Stomach (tissue), 4 donors: Measurements from ENCODE around the gene NAALADL2.

Experiments
- CTCF ChIP-seq, 7 experiments: fragments of 450-650 bp in 4 of 7; fragments of 200-600 bp in 3 of 7; sonication (generic) in 3 of 7; IDR thresholded peaks; one replicate each; pipeline ENCODE4 v1.5.1; 2016 to 2019; ENCODE audit warnings: antibody characterized with exemption in 7 of 7, control low read depth in 2 of 7, mild to moderate bottlenecking in 1 of 7
- EP300 ChIP-seq: sonication (generic); formaldehyde crosslinking; IDR thresholded peaks from one replicate; pipeline ENCODE4 v1.6.1; 2017; ENCODE audit warnings: antibody characterized with exemption
- POLR2A ChIP-seq, 4 donors: fragments of 450-650 bp; IDR thresholded peaks; one replicate each; pipeline ENCODE4 v1.6.1; 2016; ENCODE audit warnings: antibody characterized with exemption in 4 of 4, control low read depth in 2 of 4, mild to moderate bottlenecking in 1 of 4, moderate library complexity in 1 of 4
- POLR2AphosphoS5 ChIP-seq, 3 donors: sonication (generic); formaldehyde crosslinking; IDR thresholded peaks; one replicate each; pipeline ENCODE4 v1.6.1; 2016; ENCODE audit warnings: antibody characterized with exemption in 3 of 3

DNA sequence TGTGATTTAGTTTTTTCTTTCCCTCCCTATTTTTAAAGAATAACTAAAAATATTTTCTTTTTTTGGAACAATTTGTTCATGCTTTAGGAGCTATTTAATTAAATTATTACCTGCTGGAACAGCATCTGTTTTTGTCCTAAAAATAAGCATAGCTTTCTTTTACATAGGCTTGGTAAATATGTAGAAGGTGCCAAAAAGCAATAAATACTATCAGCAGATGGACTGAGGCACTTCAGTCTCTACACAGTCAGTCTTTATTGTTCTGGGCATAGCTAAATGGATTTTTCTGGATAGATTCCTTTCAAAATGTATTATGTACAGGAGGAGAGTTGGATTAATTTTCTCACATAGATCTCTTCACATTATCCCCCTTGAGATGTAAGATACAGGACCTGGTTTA is 223.5 kb downstream of the NAALADL2 start:
- TF ChIP-seq CTCF (IDR thresholded peaks at IDR 0.05) = no peak
- TF ChIP-seq POLR2A (IDR thresholded peaks at IDR 0.05) = no peak
- TF ChIP-seq POLR2AphosphoS5 (IDR thresholded peaks at IDR 0.05) = no peak
- no peak for TF ChIP-seq EP300
